ENCODE data around the gene KLHL25. TPM values are rescaled to one million over a fixed set of nuclear protein-coding genes. Genes with fewer than 3 reads are reported as not detected.

KLHL25 gene
- total and polyA plus RNA-seq, 2 experiments from 2014 or later: 2.0 to 7.1 TPM

DNA sequence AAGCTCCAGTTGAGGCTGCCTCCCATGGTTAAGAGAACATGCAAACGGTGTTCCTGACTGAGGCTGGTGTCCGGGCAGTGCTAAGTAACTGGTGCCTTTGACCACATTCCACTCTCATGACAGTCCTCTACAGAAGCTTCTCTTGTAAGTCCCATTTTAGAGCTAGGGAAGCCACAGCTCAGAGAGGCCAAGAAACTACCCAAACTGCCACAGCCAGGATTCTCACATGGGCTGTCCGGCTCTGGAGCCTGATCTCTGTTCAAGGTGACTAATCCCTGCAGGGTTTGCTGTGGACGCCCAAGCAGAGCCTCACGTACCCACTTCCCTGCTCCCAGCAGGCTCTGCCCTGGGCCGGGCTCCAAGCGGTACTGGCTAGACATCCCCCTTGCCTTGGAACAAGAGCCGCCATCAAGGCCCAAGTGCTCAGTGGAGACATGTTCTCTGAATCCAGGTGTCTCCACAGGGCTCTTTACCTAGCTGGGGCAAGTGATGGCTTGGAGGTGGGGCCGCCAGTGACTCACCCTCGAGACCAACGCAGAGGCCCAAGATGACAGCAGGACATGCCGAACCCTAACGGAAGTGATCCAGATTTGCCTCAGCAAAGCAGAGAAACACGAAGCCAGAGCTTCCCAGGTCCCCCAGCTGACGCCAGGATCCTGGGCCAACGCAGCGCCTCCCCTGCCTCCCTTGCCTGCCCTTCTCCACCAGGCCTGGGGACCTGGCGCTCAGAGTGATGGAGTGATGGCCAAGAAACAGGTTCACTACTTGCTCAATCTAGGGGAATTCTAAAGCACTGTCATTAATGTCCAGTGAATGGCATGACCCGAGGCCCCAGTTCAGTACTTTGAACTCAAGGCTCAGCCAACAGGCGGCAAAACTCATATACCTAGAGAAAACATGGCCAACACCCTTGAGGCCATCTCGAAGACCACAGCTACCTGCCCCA is 24.4 kb downstream of the KLHL25 start:
- H3K4me2 ChIP-seq (ENCODE audit: unreplicated experiment): no peak overlapping the region
- no peak overlapping the region for H3K9ac ChIP-seq
- peak; percentile 11 for DNase-seq
- H3K79me2 ChIP-seq (ENCODE audit: insufficient read depth): peaks cover 11% of the 10 kb centered on the region; the same call in 1 of the 2 replicates
- H3K4me1 ChIP-seq (ENCODE audit: insufficient read depth): no peaks in the 10 kb centered on the region; the same call in 1 of the 2 replicates
- 94 to 96% methylated on average over 21 of the region's 21 CpGs for WGBS, 2 experiments (ENCODE audit: low coverage in 1 of 2, low lambda C conversion rate in 2 of 2, missing lambda C conversion rate in 2 of 2)
- no peak for TF ChIP-seq EZH2phosphoT487 (IDR thresholded peaks at IDR 0.05; ENCODE audit: insufficient read depth, low read depth)
- TF ChIP-seq EZH2 (IDR thresholded peaks at IDR 0.05; ENCODE audit: insufficient read depth, poor library complexity, severe bottlenecking): no peak
- no peaks in the 10 kb centered on the region for H3K27me3 ChIP-seq (replicated peaks; ENCODE audit: insufficient read depth)
- no peaks in the 10 kb centered on the region for H3K36me3 ChIP-seq (ENCODE audit: low read depth)
- in situ Hi-C loops (cut with MboI): no loop called here
- no peaks in the 10 kb centered on the region for H3K9me3 ChIP-seq (ENCODE audit: low read depth)
- no peak overlapping the region for H2AFZ ChIP-seq
- no peaks in the 10 kb centered on the region for H4K20me1 ChIP-seq (ENCODE audit: insufficient read depth)
- H3K4me3 ChIP-seq: no peak overlapping the region
- no peaks in the 10 kb centered on the region for H3K9me2 ChIP-seq (ENCODE audit: insufficient read depth)
- no peak overlapping the region for H3K27ac ChIP-seq
- H3F3A ChIP-seq (ENCODE audit: insufficient read depth): no peaks in the 10 kb centered on the region

DNA sequence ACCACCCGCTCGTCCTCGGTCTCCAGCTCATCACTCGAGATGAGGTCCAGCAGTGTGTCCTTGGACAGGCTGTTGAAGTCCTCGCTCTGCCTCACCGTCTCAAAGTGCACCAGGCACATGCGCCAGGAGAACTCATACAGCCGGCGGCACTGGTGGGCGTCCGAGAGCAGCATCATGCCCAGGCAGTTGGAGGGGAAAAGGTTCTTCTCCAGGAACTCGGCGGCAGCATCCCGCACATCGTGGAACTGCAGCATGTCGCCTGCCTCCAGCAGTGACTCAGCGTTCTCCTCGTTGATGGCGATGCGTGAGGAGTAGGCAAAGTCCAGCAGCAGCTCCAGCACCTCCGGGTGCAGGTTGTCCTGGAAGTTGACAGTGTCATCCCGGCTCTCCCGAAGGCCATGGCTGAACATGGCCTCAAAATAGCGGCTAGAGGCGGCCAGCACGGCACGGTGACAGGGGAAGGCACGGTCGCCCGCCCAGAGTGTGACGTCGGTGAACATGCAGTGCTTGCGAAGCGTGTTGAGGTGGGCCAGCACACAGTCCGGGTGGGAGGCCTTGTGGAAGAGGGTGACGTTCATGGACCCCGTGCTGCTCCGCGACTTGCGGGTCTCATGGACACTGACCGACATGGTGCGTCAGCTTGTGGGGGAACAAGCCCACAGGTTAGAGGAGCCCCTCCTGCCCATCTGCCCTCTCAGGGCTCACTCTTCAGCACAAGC is 25.4 kb downstream of the KLHL25 start:
- WGBS, 2 experiments (ENCODE audit: low coverage in 1 of 2, low lambda C conversion rate in 2 of 2, missing lambda C conversion rate in 2 of 2): 95 to 97% methylated on average over 42 of the region's 42 CpGs
- no peaks in the 10 kb centered on the region for H3F3A ChIP-seq (ENCODE audit: insufficient read depth)
- H3K9me2 ChIP-seq (ENCODE audit: insufficient read depth): no peaks in the 10 kb centered on the region
- no peaks in the 10 kb centered on the region for H3K27me3 ChIP-seq (replicated peaks; ENCODE audit: insufficient read depth)
- H3K4me1 ChIP-seq (ENCODE audit: insufficient read depth): peaks cover 5% of the 10 kb centered on the region
- H3K4me3 ChIP-seq: no peak overlapping the region
- H3K27ac ChIP-seq: no peak overlapping the region
- H4K20me1 ChIP-seq (ENCODE audit: insufficient read depth): no peaks in the 10 kb centered on the region
- H2AFZ ChIP-seq: no peak overlapping the region
- in situ Hi-C loops (cut with MboI): no loop called here
- TF ChIP-seq EZH2phosphoT487 (IDR thresholded peaks at IDR 0.05; ENCODE audit: insufficient read depth, low read depth) (no peak), EZH2 (IDR thresholded peaks at IDR 0.05; ENCODE audit: insufficient read depth, poor library complexity, severe bottlenecking) (no peak)
- H3K9ac ChIP-seq: no peak overlapping the region
- no peaks in the 10 kb centered on the region for H3K9me3 ChIP-seq (ENCODE audit: low read depth)
- H3K36me3 ChIP-seq (ENCODE audit: low read depth): no peaks in the 10 kb centered on the region
- peaks cover 11% of the 10 kb centered on the region; the same call in 1 of the 2 replicates for H3K79me2 ChIP-seq (ENCODE audit: insufficient read depth)
- H3K4me2 ChIP-seq (ENCODE audit: unreplicated experiment): no peak overlapping the region
- DNase-seq: no peak

DNA sequence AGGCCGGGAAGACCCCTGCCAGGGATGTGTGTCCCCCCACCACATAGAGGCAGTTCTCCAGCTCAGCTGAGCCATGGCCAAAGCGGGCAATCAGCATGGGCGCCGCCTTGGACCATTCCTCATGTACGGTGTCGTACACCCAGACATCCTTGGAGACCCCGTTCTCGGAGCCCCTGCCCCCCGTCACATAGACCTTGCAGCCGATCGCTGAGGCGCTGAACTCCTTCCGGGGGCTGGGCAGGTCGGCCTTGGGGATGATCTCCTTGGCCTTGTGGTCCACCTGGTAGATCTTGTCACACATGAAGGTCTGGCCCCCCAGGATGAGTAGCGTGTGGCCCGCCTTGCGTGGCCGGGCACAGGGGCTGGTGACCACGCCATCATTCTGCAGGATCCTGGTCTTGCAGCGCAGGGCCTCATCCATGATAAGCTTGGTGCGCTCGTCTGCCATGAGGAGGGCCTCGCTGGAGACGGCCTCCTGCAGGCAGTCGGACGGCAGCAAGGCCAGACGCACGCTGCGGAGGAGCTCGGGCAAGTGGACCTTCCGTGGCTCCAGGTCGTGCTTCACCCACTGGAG is 26.0 kb downstream of the KLHL25 start:
- Histone ChIP-seq H3K27me3 (replicated peaks; ENCODE audit: insufficient read depth) (no peaks in the 10 kb centered on the region), H3K4me1 (ENCODE audit: insufficient read depth) (peaks cover 7% of the 10 kb centered on the region), H3K4me2 (ENCODE audit: unreplicated experiment) (no peak overlapping the region), H3K9me3 (ENCODE audit: low read depth) (no peaks in the 10 kb centered on the region), H4K20me1 (ENCODE audit: insufficient read depth) (no peaks in the 10 kb centered on the region), H3K9me2 (ENCODE audit: insufficient read depth) (no peaks in the 10 kb centered on the region), H3K36me3 (ENCODE audit: low read depth) (no peaks in the 10 kb centered on the region), H3F3A (ENCODE audit: insufficient read depth) (no peaks in the 10 kb centered on the region), H3K4me3 (no peak overlapping the region), H3K27ac (no peak overlapping the region), H3K79me2 (ENCODE audit: insufficient read depth) (peaks cover 11% of the 10 kb centered on the region; the same call in 1 of the 2 replicates), H3K9ac (no peak overlapping the region), H2AFZ (no peak overlapping the region)
- no peak for DNase-seq
- in situ Hi-C loops (cut with MboI): no loop called here
- WGBS, 2 experiments (ENCODE audit: low coverage in 1 of 2, low lambda C conversion rate in 2 of 2, missing lambda C conversion rate in 2 of 2): 95 to 97% methylated on average over 31 to 32 of the region's 32 CpGs
- TF ChIP-seq EZH2phosphoT487 (IDR thresholded peaks at IDR 0.05; ENCODE audit: insufficient read depth, low read depth) (no peak), EZH2 (IDR thresholded peaks at IDR 0.05; ENCODE audit: insufficient read depth, poor library complexity, severe bottlenecking) (no peak)

- Histone ChIP-seq H3K4me1 (ENCODE audit: insufficient read depth) (peaks cover 7% of the 10 kb centered on the region), H3F3A (ENCODE audit: insufficient read depth) (no peaks in the 10 kb centered on the region), H3K79me2 (ENCODE audit: insufficient read depth) (peaks cover 11% of the 10 kb centered on the region; the same call in 1 of the 2 replicates), H4K20me1 (ENCODE audit: insufficient read depth) (no peaks in the 10 kb centered on the region), H3K27me3 (replicated peaks; ENCODE audit: insufficient read depth) (no peaks in the 10 kb centered on the region), H2AFZ (no peak overlapping the region), H3K4me3 (no peak overlapping the region), H3K9me2 (ENCODE audit: insufficient read depth) (no peaks in the 10 kb centered on the region), H3K4me2 (ENCODE audit: unreplicated experiment) (no peak overlapping the region), H3K36me3 (ENCODE audit: low read depth) (no peaks in the 10 kb centered on the region), H3K27ac (no peak overlapping the region), H3K9me3 (ENCODE audit: low read depth) (no peaks in the 10 kb centered on the region), H3K9ac (no peak overlapping the region)
- TF ChIP-seq EZH2phosphoT487 (IDR thresholded peaks at IDR 0.05; ENCODE audit: insufficient read depth, low read depth) (no peak), EZH2 (IDR thresholded peaks at IDR 0.05; ENCODE audit: insufficient read depth, poor library complexity, severe bottlenecking) (no peak)
- 91 to 93% methylated on average over 26 of the region's 26 CpGs for WGBS, 2 experiments (ENCODE audit: low coverage in 1 of 2, low lambda C conversion rate in 2 of 2, missing lambda C conversion rate in 2 of 2)
- in situ Hi-C loops (cut with MboI): no loop called here
- no peak for DNase-seq
Observed at GRCh38 chr15:85767785-85768529, 26.8 kb downstream of the KLHL25 start.
